HG02840 (cell line): Measurements from ENCODE around the gene TMEM59L.

ENCODE experiments used
- ATAC-seq: cut with Tn5 transposase; IDR thresholded peaks from one replicate; pipeline ENCODE4 v1.9.1; 2021; ENCODE audit warnings: mild to moderate bottlenecking, moderate library complexity, moderate number of reproducible peaks; ENCODE audit not compliant: unreplicated experiment, low FRiP score

Gene TMEM59L

DNA sequence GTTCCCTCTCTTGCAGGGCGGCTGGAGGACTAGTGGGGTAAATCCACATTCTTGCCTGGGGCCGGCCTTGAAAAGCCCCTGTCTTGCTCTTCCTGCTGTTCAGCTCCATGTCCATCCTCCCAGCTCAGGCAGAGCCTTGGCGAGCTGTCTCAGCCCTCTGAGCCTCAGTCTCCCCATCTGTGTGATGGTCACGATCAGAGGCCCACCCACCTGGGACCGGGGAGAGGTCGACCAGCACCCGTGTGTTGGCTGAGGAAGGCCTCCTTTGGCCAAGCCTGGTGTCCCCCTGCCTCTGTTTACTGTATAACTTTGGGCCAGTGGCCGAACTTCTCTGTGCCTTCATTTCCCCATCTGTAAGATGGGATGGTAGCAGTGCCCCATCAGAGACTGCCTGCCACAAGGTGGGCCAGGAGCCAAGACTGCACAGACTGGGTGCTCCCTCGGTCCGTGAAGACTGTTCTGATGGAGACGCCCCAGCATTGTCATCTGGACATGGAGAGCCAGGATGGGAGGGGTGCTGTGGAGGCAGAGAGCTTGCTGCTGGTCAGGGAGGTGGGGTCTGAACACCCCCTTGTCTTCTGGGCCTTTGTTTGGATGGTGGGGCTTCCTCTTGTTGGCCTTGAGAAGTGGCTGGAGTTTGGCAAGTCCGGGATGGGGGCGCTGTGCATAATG lies 42.6 kb downstream of the TMEM59L start:
- ATAC-seq = no peak

DNA sequence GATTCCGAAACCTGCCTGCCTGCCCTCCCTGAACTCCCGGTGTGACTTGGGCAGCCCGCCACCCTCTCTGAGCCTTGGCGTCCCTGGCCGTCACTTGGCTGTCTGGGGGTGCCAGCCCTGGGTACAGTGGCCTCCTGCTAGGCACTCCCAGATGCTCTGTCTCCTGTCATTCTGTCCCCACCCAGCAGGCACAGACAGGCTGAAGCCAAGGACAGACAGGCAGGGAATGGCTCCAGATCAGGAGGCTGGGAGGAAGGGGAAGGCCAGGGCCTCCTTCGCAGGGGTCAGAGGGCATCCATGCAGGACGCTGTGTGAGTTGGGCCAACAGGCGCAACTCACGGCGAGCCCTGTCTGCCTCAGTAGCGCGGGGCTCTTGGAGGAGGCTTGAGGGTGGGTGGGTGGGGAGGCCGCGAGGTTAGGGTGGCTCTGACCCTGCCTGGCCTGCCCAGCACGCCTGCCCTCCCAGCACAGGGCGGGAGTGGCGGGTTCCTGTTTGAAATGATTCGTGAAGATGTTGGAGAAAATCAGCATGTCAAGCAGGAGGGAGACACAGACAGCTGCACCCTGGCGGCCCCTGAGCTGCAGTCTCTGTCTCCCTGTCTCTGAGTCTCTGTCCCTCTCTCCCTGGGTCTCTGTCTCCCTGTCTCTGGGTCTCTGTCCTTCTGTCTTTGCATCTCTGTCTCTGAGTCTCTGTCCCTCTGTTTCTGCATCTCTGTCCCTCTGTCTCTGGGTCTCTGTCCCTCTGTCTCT lies 43.8 kb downstream of the TMEM59L start:
- ATAC-seq = no peak

DNA sequence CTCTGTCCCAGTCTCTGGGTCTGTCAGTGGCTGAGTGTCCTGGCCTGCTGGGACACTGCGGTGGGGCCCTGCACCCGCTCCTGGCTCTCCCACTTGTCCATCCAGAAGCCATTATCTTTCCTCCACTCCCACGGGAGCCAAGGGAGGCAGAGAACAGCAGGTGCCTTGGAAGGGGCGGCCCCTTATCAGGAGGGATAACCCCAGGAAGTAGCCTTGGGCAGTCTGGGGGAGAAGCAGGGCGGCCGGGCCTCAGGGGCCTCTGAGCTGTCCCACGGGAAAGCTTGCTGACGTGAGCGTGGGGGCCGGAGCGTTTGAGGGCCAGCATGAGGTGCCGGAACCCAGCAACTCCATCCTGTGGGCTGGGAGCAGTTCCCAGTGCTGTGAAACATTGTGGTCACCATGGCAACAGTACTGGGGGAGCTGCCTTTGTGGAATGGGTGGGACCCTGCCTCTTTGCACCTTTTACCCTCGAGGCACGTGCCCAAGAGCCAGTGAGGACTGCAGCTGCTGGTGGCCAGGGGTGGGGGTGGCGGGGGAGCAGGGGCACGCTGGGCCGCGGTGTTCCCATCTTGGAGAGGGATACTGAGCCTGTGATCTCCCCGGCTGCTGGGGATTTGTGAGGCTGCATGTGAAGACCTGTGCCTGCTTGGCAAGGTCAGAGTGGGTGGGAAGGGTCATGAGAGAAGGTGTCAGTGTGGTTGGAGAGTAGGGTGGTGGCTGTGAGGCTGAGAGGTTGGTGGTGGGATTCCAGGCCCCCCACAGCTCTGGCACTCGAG lies 45.1 kb downstream of the TMEM59L start:
- no peak for ATAC-seq

- no peak for ATAC-seq
Observed at GRCh38 chr19:18658366-18658855, 45.7 kb downstream of the TMEM59L start.

DNA sequence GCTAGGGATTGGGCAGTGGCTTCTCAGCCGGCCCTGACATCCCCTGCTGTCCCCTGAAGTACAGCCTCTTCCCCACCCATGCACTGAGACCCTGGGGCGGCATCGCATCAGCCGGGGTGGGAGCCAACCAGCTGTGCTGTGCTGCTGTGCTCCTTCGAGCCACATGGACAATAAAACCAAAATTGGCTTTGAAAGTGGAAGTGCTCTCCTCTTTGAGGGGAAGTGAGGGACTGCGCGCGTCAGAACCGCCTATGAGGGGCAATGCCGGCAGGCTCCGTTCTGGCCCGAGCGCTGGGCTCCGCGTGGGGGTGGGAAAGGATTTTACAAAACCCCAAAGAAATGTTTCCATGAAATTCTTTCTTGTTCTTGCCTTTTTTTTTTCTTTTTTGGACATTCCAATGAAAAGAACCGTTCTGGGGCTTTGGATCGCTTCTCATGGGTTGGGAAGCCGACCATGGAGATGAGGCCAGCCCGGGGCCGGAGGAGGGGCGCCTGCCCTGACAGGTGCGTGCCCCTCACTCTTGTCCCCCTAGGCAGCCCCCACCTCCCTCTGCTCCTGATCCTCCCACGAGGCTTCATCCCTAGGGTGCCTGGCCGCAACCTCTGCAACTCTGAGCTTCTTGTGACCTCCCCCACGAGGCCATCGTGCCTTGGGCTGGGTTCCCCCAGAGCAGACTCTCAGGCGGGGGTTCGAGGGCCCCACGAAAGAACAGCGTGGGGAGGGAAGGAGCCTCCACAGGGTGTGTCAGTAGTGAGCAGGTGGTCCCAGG lies 46.8 kb downstream of the TMEM59L start:
- ATAC-seq = no peak

DNA sequence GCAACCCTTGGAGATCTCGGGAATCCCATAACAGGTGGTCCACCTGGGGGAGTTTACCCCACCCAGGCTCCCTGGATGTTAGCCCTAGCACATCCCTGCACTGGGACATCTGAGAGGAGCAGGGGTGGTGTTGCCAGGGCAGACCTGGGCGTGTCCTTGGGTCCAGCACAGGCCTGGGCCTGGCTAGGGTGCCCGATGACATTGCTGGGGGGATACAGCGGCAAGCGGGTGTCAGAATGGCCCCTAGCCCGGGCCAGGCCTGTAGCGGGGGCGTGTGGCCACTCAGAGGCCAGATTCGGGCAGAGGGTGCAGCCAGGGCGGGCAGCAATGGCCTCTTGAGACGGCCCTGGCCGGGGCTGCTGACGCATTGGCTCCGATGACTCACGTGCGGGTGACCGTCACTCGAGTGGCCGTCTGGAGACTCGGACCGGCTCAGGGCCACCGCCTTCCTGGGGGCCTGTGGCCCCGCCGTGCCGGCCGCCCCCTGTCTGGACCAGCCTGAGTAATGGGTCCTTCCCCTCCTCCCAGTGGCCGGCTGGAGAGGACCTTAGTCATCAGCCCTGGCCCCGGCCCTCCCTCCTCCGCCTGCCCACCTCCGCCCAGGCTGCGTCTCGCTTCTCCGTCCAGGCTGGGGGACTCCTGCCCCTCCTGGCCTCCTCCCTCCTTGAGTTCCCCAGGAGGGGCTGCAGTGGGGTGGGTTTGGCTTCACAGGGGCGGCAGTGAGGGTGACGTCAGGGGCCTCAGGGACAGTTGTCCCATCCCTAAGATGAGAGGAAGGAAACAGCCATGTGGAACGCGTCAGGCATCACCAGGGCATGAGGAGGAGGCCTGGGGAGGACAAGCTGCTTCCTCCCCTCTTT lies 47.6 kb downstream of the TMEM59L start:
- ATAC-seq = no peak

DNA sequence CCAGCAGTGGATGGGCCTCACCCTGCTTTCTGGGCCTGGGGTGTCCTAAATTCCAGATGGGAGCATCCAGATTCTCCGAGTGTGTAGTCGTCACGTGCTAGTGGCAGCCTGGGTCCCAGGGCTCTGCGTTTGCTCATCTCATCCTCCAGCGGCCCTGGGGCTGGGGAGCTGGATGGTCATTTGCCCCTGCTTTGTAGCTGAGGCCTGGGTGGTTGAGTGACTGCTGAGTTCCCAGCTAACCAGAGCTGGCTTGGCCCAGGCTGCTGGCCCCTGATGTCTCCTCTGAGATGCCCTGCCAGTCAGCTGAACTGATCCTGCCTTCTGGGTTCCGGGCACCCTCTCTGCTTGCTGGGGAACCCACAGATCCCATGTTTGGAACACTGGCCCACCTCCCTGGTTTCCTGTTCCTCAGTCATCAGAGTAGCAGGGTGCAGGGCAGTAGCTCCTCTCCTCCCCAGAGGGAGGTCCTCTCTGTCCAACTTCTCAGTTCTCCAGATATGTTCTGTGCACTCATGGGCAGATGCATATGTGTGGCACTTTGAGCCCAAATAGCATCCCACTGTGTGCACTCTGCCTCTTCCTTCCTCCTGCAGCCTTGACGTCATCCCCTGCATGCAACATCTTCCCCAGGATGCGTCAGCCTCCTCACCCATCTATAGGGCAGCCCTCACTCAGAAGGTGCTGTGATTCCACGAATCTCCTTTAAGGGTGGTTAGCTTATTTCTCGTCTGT lies 48.4 kb downstream of the TMEM59L start:
- no peak for ATAC-seq

GRCh38 chr19:18662972-18663732 lies 50.5 kb downstream of the TMEM59L start:
- ATAC-seq = no peak

DNA sequence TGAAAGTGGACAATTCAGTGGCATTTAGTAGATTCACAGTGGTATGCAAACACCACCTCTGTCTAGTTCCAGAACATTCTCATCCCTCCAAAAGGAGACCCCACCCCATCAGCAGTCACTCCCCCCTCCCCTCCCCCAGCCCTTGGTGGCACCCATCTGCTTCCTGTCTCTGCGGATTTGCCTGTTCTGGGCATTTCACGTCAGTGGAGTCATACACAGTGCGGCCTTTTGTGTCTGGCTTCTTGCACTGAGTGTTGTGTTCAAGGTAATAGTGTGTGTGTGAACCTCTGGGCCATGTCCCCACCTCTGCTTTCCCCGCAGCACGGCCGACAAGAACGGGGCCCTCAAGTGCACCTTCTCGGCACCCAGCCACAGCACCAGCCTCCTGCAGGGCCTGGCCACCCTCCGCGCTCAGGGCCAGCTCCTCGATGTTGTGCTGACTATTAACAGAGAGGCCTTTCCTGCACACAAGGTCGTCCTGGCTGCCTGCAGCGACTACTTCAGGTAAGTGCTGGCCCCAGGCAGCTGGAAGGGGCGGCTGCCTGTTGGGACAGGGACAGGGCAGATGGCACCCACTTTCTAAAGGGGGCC lies 51.4 kb downstream of the TMEM59L start:
- ATAC-seq = no peak

DNA sequence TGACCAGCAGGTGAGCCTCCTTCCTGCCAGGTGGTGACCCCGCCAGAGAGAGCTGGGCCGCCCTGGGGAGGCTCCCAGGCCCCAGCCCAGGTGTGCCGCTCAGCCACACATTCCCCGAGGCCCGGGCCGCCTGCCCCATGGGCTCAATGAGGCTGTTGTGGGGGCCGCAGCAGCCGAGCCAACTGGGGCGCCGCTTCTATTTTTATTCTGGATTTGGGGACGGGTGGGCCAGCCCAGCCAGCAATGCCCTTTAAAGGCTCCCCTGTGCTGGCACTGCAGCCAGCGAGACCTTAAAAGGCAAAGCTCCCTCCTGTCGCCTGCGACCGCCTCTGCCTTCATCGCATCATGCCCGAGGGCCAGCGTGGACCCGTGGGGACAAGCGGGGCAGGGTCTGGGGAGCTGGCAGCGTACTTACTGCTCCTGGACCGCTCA lies 53.1 kb downstream of the TMEM59L start:
- no peak for ATAC-seq

DNA sequence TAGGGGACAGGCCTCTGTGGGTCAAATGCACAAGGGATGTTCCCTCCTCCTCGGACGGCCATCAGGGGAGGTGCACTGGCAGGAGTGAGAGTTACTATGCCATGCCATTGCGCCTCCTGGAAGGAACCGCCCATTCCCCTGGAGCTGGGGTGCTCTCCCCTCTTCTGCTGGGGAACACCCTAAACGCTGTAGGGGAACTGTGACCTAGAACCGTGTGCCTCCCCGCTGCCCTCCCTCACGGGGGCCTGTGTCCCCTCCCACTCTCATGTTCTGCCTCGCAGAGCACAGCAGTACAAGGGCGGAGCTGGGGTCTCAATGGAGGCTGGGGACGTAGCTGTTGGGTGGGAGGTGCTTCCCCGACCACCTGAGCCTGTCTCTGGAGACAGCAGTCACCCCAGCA lies 53.6 kb downstream of the TMEM59L start:
- no peak for ATAC-seq

- no peak for ATAC-seq
Observed at GRCh38 chr19:18666784-18667183, 54.1 kb downstream of the TMEM59L start.

- ATAC-seq = no peak
Observed at GRCh38 chr19:18667531-18668251, 55.0 kb downstream of the TMEM59L start.

GRCh38 chr19:18668252-18668631 lies 55.6 kb downstream of the TMEM59L start:
- ATAC-seq = no peak

GRCh38 chr19:18668744-18669523 lies 56.3 kb downstream of the TMEM59L start:
- ATAC-seq = no peak

GRCh38 chr19:18669524-18669817 lies 56.8 kb downstream of the TMEM59L start:
- ATAC-seq = no peak

GRCh38 chr19:18669883-18670282 lies 57.2 kb downstream of the TMEM59L start:
- no peak for ATAC-seq
